CD4-positive, alpha-beta T cell treated with Interleukin-15 for 4 hours (primary cell): ENCODE results near the gene PYROXD2.
A peak's percentile ranks its signal among the peaks of the same experiment; 100 is the strongest.

Source experiments
- DNase-seq: peaks from one replicate; pipeline ENCODE4 v3.0.0-alpha.2; 2020; ENCODE audit warnings: low spot score

The PYROXD2 gene

GRCh38 chr10:98414932-98415730 lies at the start of gene PYROXD2:
Gene PYROXD2 (minus strand): TSS chr10:98415182. CDS start chr10:98415135, 47 bp downstream.
- DNase-seq, result peak; percentile 59

GRCh38 chr10:98463976-98464754 lies 49.2 kb upstream of the PYROXD2 start:
- no peak for DNase-seq

DNA sequence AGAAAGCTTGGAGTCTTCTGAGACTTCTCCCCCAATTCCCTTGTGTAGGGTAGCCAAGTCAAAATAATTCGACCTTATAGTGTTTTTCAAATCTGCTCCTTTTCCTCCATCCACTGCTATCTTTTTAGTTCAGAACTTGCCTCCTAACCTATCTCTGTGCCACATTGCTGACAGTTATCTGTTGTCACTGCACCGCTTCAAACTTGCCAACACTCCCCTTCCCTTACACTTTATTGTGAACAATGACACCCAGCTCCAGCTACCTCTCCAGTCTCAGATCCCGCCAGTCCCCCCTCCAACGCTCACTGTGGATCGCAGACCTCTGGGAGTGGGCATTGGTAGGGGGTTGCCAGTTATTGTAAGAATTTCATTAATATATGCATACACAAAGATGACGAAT lies 48.0 kb upstream of the PYROXD2 start:
- DNase-seq, result no peak

GRCh38 chr10:98461500-98461842 lies 46.5 kb upstream of the PYROXD2 start:
- DNase-seq, result no peak

- no peak for DNase-seq
Observed at GRCh38 chr10:98460837-98461499, 46.0 kb upstream of the PYROXD2 start.

GRCh38 chr10:98458809-98459784 lies 44.1 kb upstream of the PYROXD2 start:
- no peak for DNase-seq

- no peak for DNase-seq
Observed at GRCh38 chr10:98457721-98458120, 42.7 kb upstream of the PYROXD2 start.

GRCh38 chr10:98456686-98457482 lies 41.9 kb upstream of the PYROXD2 start:
- no peak for DNase-seq

DNA sequence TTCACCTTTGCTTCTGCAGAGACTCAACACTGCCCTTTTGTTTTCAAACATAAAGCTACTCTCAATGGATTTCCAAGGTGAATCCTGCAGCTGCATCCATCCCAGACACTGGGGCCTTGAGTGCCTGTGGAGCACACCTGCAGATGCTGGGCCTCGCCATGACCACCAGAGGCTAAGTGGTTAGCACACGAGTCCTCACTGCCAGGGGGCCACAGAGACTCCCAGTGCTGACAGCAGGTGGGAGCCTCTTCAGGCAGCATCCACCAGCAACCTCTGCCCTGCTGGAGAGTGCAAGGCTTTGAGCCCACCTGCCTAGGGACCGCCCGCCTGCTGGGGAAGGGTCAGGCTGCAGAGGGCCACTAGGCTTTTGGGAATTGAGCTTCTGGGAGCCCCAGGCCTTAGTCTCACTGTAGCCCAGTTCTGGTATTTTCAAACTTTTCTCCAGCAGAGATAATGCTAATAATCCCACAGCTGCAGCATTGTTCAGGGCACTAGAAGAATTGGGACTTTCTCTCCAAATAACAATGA lies 41.1 kb upstream of the PYROXD2 start:
- DNase-seq, result no peak

- no peak for DNase-seq
Observed at GRCh38 chr10:98453729-98454128, 38.7 kb upstream of the PYROXD2 start.

DNA sequence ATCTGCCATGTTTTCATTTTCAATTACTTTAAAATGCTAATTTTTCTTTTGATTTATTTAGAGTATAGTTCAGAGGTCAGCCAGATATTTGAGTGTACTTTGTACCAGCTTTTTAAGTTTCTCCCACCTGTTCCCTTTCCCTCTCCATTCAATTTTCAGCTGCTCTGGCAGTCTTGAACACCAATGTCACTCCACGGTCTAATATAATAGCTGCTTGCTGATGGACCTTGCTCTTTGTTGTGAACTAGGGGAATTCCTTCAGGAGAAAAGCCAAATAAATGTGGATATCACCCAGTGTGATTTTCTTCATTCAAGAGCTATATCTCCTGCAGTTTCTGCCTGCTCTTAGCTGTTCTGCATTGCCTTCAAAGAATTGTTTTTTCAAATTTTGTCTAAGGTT lies 35.6 kb upstream of the PYROXD2 start:
- no peak for DNase-seq

- DNase-seq, result no peak
Observed at GRCh38 chr10:98449287-98449686, 34.3 kb upstream of the PYROXD2 start.

DNA sequence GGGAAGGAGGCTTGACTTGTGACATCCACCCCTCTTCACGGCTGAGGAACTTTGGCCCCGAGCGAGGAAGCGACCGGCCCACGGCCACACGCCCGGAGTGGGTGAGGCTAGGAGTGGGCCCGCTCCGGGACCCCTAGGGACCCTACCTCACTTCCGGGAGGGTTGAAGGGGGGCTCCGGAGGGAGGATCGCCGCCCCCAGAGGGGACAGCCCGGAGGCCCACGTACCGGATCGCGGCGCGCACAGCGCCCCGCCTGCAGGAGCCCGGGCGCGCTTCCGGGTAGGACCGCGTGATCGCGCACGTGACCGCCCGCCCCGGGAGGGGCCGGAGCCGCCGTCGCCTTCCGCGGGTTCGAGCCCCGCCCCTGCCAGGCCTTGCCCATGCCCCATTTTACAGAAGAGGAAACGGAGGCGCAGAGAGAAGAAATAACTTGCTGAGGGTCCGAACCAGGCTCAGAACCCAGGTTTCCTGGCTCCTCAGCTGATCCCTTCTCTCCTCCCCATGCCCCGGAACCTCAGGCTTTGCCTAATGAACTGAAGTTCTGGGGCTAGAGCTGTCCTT lies 31.8 kb upstream of the PYROXD2 start, which contains the start of gene HPS1:
TSS of gene HPS1 (minus strand) at position 275 of the 561 bp plus-strand sequence. CDS start 3,695 bp downstream, outside the sequence.
- DNase-seq, result peak; percentile 74

DNA sequence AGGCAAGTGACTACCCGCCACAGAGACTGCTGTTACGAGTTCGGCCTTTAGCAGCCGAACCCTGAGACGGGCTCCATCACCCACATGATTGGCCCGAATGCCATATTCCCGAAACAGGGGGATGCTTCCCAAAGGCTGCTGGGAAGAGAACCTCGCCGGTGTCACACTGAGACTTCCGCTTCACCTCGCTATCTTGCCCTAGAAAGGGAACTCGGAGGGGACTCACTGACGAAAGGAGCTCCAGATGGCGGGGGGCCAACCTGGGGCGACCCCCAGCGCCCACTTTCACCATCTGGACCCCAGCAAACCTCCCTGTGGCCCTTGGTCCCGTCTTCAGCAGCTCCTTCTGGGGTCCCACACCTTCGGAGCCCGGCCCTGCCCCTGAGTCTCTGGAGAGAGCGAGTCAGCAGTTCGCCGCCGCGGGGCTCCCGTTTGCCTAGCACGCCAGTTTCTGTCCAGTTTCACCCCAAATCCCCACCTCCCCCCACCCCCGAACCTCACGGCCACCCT lies 31.2 kb upstream of the PYROXD2 start:
- DNase-seq, result peak; percentile 21

GRCh38 chr10:98445200-98445812 lies 30.3 kb upstream of the PYROXD2 start:
- no peak for DNase-seq

DNA sequence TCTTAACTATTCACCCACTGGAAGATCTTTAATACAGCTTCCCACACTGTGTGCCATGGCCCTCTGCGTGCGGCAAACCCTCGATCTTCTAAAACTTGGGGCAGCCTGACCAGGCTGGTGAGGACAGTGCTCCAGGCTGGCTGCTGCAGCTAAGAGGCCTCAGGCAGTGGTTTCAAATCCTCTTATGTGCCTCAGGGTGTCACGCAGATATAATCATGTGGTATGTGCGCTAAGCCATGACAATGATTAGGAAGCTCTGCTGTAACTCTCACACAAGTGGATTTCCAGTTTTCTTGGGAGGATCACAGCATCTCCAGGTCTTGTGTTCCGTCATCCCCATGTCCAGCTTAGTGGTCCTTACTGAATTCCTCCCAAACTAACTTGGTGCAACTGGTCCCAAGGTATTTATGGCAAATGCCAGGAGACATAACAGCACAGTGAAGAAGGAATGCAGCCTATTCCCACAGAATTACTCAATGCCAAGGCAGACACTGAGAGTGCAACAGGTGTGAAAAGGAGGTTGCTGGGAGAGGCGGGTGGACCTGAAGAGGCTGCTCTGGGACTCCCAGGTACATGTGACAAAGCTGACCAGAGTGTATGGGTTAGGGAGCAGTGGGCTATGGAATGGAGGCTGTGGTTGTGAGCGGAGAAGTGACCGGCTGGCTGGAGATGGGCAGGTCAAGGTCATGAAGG lies 29.5 kb upstream of the PYROXD2 start:
- DNase-seq, result no peak

GRCh38 chr10:98438715-98439114 lies 23.7 kb upstream of the PYROXD2 start:
- no peak for DNase-seq

GRCh38 chr10:98436704-98437103 lies 21.7 kb upstream of the PYROXD2 start:
- no peak for DNase-seq

DNA sequence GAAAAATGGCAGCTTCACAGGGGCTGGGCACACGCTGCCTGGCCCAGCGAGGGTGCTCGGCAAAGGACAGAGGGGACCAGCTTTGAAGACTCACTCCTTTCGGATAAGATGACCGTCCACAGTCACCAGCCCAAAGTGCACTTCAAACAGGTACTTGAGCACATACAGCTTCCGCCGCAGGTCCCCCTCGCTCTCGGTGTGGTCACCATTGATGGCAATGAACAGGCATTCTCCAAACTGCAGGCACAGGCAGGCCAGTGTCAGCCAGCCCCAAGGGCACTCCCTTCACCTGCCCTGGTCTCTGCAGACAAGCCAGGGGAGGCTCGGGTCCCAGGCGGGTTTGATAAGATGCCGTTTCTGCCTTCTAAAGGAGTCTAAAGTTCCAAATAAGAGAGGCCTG lies 20.2 kb upstream of the PYROXD2 start:
- no peak for DNase-seq
